22Rv1 (cell line): ENCODE results near the gene GRM1.

Experiments
- ZFX ChIP-seq: fragments of 450-650 bp; IDR thresholded peaks from 2 replicates; pipeline ENCODE4 v1.6.1; 2017; ENCODE audit warnings: antibody characterized with exemption, borderline replicate concordance
- TF ChIP-seq, protein P1 (sequence below): fragments of 450-650 bp; IDR thresholded peaks from 2 replicates; pipeline ENCODE4 v1.5.1; 2017; ENCODE audit warnings: mild to moderate bottlenecking

DNA sequence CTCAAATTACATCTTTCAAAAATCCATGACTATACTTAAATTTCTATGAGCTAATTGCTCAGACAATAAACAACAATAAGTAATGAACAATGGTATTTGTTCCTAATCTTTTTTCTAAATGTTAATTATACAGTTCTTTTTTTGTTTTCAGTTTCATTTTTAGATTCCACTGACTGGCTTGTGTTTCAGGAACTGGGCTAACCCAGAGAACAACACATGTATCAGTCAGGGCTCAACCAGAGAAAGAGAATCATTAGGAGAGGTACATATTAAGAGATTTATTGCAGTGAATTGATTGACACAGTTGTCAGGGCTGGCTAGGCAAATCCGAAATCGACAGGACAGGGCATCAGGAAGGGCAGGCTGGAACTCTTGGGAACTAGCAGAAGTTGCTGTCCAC, 182.8 kb downstream of the GRM1 start:
- TF ChIP-seq, protein P1, sequence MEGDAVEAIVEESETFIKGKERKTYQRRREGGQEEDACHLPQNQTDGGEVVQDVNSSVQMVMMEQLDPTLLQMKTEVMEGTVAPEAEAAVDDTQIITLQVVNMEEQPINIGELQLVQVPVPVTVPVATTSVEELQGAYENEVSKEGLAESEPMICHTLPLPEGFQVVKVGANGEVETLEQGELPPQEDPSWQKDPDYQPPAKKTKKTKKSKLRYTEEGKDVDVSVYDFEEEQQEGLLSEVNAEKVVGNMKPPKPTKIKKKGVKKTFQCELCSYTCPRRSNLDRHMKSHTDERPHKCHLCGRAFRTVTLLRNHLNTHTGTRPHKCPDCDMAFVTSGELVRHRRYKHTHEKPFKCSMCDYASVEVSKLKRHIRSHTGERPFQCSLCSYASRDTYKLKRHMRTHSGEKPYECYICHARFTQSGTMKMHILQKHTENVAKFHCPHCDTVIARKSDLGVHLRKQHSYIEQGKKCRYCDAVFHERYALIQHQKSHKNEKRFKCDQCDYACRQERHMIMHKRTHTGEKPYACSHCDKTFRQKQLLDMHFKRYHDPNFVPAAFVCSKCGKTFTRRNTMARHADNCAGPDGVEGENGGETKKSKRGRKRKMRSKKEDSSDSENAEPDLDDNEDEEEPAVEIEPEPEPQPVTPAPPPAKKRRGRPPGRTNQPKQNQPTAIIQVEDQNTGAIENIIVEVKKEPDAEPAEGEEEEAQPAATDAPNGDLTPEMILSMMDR: no peak
- no peak for TF ChIP-seq ZFX
